Cardiac muscle cell (in vitro differentiated cells and primary cell): ENCODE results near the gene JADE2. TPM values are rescaled to one million over a fixed set of nuclear protein-coding genes. Genes with fewer than 3 reads are reported as not detected.

Experiments used
- DNase-seq, 2 donors: peaks; one replicate each; pipeline versions ENCODE4 v3.0.0 to v3.0.0-alpha.2; 2010 to 2017; ENCODE audit warnings: low read depth in 1 of 2, low spot score in 1 of 2
- H3K27ac ChIP-seq: fragments of 200-600 bp; sonication (generic); 2 replicates; pipeline ENCODE4 v1.5.1; 2016
- H3K27me3 ChIP-seq: fragments of 200-600 bp; sonication (generic); 2 replicates; pipeline ENCODE4 v1.6.0; 2016; ENCODE audit warnings: control low read depth
- H3K36me3 ChIP-seq: fragments of 200-600 bp; sonication (generic); 2 replicates; pipeline ENCODE4 v1.5.1; 2016; ENCODE audit warnings: control low read depth
- H3K4me1 ChIP-seq: fragments of 200-600 bp; sonication (generic); 2 replicates; pipeline ENCODE4 v1.8.1; 2017; ENCODE audit warnings: low read depth, mild to moderate bottlenecking, mixed run types
- H3K4me3 ChIP-seq: fragments of 200-600 bp; sonication (generic); 2 replicates; pipeline ENCODE4 v1.5.1; 2016; ENCODE audit warnings: mild to moderate bottlenecking
- H3K9me3 ChIP-seq: fragments of 200-600 bp; sonication (generic); 2 replicates; pipeline ENCODE4 v1.5.1; 2017; ENCODE audit warnings: low read depth, mild to moderate bottlenecking, control low read depth
- polyA plus RNA-seq: library from polyadenylated mRNA; unstranded; fragments of >200 nt; fragmentation: Nextera tagmentation; extraction: Ambion mirVana; gene quantifications from 2 replicates; pipeline ENCODE4 v1.2.1, GENCODE V29; 2016
- total RNA-seq: library from RNA; depleted of rRNA; stranded (reverse); fragments of >200 nt; gene quantifications from 2 replicates; pipeline ENCODE4 v1.2.3, GENCODE V29; 2016
- TF ChIP-seq, protein P1 (sequence below): IDR thresholded peaks from 2 replicates; pipeline ENCODE4 v1.5.1; 2012; ENCODE audit warnings: low read depth, mild to moderate bottlenecking, low read length

JADE2 gene
- total RNA-seq, result 12.9 and 17.8 TPM in 2 replicates
- polyA plus RNA-seq, result 2.8 and 11.3 TPM in 2 replicates

- Histone ChIP-seq H3K9me3 (no peaks in the 10 kb centered on the region), H3K27me3 (peaks cover 10% of the 10 kb centered on the region), H3K36me3 (no peaks in the 10 kb centered on the region), H3K4me3 (peak within 1 kb of the TSS; percentile 73), H3K4me1 (no peaks in the 10 kb centered on the region), H3K27ac (no peak within 1 kb of the TSS)
- TF ChIP-seq, protein P1, sequence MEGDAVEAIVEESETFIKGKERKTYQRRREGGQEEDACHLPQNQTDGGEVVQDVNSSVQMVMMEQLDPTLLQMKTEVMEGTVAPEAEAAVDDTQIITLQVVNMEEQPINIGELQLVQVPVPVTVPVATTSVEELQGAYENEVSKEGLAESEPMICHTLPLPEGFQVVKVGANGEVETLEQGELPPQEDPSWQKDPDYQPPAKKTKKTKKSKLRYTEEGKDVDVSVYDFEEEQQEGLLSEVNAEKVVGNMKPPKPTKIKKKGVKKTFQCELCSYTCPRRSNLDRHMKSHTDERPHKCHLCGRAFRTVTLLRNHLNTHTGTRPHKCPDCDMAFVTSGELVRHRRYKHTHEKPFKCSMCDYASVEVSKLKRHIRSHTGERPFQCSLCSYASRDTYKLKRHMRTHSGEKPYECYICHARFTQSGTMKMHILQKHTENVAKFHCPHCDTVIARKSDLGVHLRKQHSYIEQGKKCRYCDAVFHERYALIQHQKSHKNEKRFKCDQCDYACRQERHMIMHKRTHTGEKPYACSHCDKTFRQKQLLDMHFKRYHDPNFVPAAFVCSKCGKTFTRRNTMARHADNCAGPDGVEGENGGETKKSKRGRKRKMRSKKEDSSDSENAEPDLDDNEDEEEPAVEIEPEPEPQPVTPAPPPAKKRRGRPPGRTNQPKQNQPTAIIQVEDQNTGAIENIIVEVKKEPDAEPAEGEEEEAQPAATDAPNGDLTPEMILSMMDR, result no peak
- peak; percentile 62 to 82 for DNase-seq
Measured at GRCh38 chr5:134524826-134525682, at the start of gene JADE2. Gene JADE2, plus strand, starts transcription at chr5:134525670. Its CDS starts 10,188 bp downstream, at chr5:134535858.

DNA sequence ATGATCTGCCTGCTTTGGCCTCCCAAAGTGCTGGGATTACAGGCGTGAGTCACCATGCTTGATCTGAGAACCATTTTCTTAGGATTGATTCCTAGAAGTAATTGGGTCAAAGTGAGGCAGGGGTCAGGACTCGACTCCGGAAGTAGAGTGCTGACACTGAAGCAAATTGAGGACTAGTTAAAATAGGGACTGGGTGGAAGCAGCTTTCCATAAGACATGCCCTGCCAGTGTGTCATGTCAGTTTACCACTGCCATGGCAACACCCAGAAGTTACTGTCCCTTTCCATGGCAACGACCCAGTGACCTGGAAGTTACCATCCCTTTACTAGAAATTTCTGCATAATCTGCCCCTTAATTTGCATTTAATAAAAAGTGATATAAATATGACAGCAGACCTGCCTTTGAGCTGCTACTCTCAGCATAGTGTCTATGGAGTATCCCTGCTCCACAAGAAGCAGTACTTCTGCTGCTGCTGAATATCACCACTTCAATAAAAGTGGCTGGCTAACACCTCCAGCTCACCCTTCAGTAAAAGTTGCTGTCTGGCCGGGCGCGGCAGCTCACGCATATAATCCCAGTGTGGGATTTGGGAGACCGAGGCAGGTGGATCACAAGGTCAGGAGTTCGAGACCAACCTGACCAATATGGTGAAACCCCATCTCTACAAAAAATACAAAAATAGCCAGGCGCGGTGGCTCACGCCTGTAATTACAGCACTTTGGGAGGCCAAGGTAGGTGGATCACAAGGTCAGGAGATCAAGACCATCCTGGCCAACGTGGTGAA is 47.8 kb upstream of the JADE2 start:
- Histone ChIP-seq H3K4me1 (no peaks in the 10 kb centered on the region), H3K36me3 (no peaks in the 10 kb centered on the region), H3K27ac (no peak overlapping the region), H3K27me3 (no peaks in the 10 kb centered on the region), H3K4me3 (no peak overlapping the region), H3K9me3 (no peaks in the 10 kb centered on the region)
- no peak for DNase-seq
- TF ChIP-seq, protein P1, result no peak

- no peaks in the 10 kb centered on the region for H3K9me3 ChIP-seq
- no peaks in the 10 kb centered on the region for H3K27me3 ChIP-seq
- TF ChIP-seq, protein P1, result no peak
- no peaks in the 10 kb centered on the region for H3K4me1 ChIP-seq
- DNase-seq, result no peak
- no peak overlapping the region for H3K27ac ChIP-seq
- H3K4me3 ChIP-seq, result no peak overlapping the region
- no peaks in the 10 kb centered on the region for H3K36me3 ChIP-seq
Measured at GRCh38 chr5:134479839-134480238, 45.6 kb upstream of the JADE2 start.

GRCh38 chr5:134489227-134489944 is 36.1 kb upstream of the JADE2 start:
- H3K4me1 ChIP-seq, result no peaks in the 10 kb centered on the region
- no peaks in the 10 kb centered on the region for H3K27me3 ChIP-seq
- H3K27ac ChIP-seq, result no peak overlapping the region
- no peak overlapping the region for H3K4me3 ChIP-seq
- TF ChIP-seq, protein P1, result no peak
- H3K36me3 ChIP-seq, result no peaks in the 10 kb centered on the region
- H3K9me3 ChIP-seq, result no peaks in the 10 kb centered on the region
- no peak for DNase-seq

DNA sequence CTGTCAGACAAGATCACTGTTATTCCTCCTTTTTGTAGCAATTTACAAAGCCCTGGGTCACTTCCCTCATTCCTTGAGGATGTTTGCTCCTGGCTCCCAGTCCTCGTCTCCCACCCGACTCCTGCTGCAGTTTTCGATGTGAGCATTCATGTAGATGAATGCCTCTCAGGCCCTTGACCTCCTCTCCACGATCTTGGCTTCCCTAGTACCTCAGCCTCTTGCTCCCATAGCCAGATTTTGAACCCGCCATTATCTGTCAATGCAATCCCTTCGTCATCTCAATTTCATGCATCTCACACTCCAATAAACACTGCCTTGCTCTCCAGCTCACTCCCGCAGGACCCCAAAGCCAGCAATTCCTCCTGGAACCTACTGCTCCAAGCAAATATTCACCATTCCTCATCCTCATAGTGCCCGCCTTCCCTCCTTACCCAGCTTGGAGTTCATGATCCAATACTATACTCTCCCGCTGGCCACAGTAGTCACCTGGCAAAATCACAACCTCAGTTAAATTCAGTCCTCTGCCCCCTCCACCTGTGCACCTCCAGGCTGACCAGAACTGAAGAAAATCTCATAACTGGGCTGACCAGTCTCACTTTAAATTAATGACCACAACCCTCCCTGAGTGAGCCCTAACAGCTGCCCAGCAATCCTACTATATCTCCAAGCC is 35.1 kb upstream of the JADE2 start:
- H3K27me3 ChIP-seq, result no peaks in the 10 kb centered on the region
- H3K4me1 ChIP-seq, result no peaks in the 10 kb centered on the region
- no peak overlapping the region for H3K4me3 ChIP-seq
- H3K27ac ChIP-seq, result no peak overlapping the region
- H3K9me3 ChIP-seq, result no peaks in the 10 kb centered on the region
- TF ChIP-seq, protein P1, result no peak
- no peaks in the 10 kb centered on the region for H3K36me3 ChIP-seq
- DNase-seq, result no peak
